CD4-positive, alpha-beta T cell (primary cell): ENCODE measurements around the gene VDAC2. TPM values are rescaled to one million over a fixed set of nuclear protein-coding genes. Genes with fewer than 3 reads are reported as not detected.

Source experiments
- ATAC-seq: fragments of 200-7000 bp; cut with Tn5 transposase; one replicate; pipeline ENCODE4 v1.10.0; 2022; ENCODE audit warnings: mild to moderate bottlenecking; ENCODE audit not compliant: poor library complexity
- CTCF ChIA-PET: fragments of 350-600 bp; sonication (Branson Sonifier 250); formaldehyde crosslinking; loops from one replicate; lab custom pipeline; 2021; ENCODE audit warnings: antibody characterized with exemption, inconsistent platforms; lab: Charles Lee
- POLR2A ChIA-PET: fragments of 350-600 bp; sonication (Branson Sonifier 250); formaldehyde crosslinking; loops from one replicate; lab custom pipeline; 2021; ENCODE audit warnings: antibody characterized with exemption, inconsistent platforms; lab: Charles Lee
- DNase-seq, 14 experiments: peaks; one replicate each; pipeline ENCODE4 v3.0.0-alpha.2; 2013 to 2020; ENCODE audit warnings: mixed read lengths in 2 of 14
- H3K27ac ChIP-seq, 2 donors: one replicate each; pipeline versions ENCODE4 v1.5.1 to v1.7.0; 2013; ENCODE audit warnings: low read length in 2 of 2, low read depth in 1 of 2, mild to moderate bottlenecking in 1 of 2
- H3K27me3 ChIP-seq, 2 experiments: 1 replicate in 1 of 2; 2 replicates in 1 of 2; pipeline versions ENCODE4 v1.6.1 to v1.7.0; 2013; ENCODE audit warnings: low read length in 2 of 2, control low read depth in 1 of 2, mild to moderate bottlenecking in 1 of 2, moderate library complexity in 1 of 2; ENCODE audit not compliant: insufficient read depth in 2 of 2, control insufficient read depth in 1 of 2
- H3K36me3 ChIP-seq: one replicate; pipeline ENCODE4 v1.6.1; 2013; ENCODE audit warnings: low read length, control low read depth; ENCODE audit not compliant: insufficient read depth
- H3K4me1 ChIP-seq: one replicate; pipeline ENCODE4 v1.6.1; 2013; ENCODE audit warnings: low read length, control low read depth; ENCODE audit not compliant: insufficient read depth
- H3K4me3 ChIP-seq: one replicate; pipeline ENCODE4 v1.5.1; 2013; ENCODE audit warnings: mild to moderate bottlenecking, low read length, moderate library complexity
- H3K9me3 ChIP-seq, 2 experiments: 1 replicate in 1 of 2; 2 replicates in 1 of 2; pipeline versions ENCODE4 v1.6.1 to v1.7.0; 2013; ENCODE audit warnings: low read length in 2 of 2, mild to moderate bottlenecking in 2 of 2, control low read depth in 1 of 2, moderate library complexity in 1 of 2; ENCODE audit not compliant: control insufficient read depth in 1 of 2, insufficient read depth in 1 of 2
- H3K27ac Mint-ChIP-seq: one replicate; pipeline ENCODE4 v1.8.0; 2020; ENCODE audit warnings: mixed read lengths
- H3K27me3 Mint-ChIP-seq: one replicate; pipeline ENCODE4 v1.8.0; 2021; ENCODE audit warnings: mixed read lengths
- H3K36me3 Mint-ChIP-seq: one replicate; pipeline ENCODE4 v1.8.0; 2021; ENCODE audit warnings: low read depth, mixed read lengths
- H3K4me1 Mint-ChIP-seq: one replicate; pipeline ENCODE4 v1.8.0; 2021; ENCODE audit warnings: low read depth, mixed read lengths
- H3K4me3 Mint-ChIP-seq: one replicate; pipeline ENCODE4 v1.8.0; 2020; ENCODE audit warnings: mild to moderate bottlenecking, mixed read lengths
- H3K9me3 Mint-ChIP-seq: one replicate; pipeline ENCODE4 v1.8.0; 2020; ENCODE audit warnings: mixed read lengths
- intact Hi-C, 2 experiments: fragments of 100-400 bp; cut with DNase I in 1 of 2; cut with micrococcal nuclease in 1 of 2; formaldehyde crosslinking; loops; one replicate each; pipeline versions ENCODE4 v1.15.1 to v1.9.0; 2023 to 2025; cut with DNase I, micrococcal nuclease
- total RNA-seq, 174 experiments: library from RNA in 2 of 174; stranded (reverse) in 2 of 174; gene quantifications; one replicate each; pipeline ENCODE4 v1.2.3 and lab custom pipeline; 2021 to 2026
- TF ChIP-seq, protein P1 (sequence below): fragments of 200-600 bp; IDR thresholded peaks from one replicate; pipeline ENCODE4 v1.8.0; 2022; ENCODE audit warnings: antibody characterized with exemption, mild to moderate bottlenecking

The VDAC2 gene
- total RNA-seq, 2 experiments from 2014 or later, result 141 to 147 TPM

GRCh38 chr10:75272896-75273295 is 62.3 kb downstream of the VDAC2 start:
- no peak overlapping the region for H3K4me3 ChIP-seq
- ATAC-seq (no peak), DNase-seq (no peak)
- H3K4me1 Mint-ChIP-seq, result no peaks in the 10 kb centered on the region
- peaks cover 4% of the 10 kb centered on the region for H3K27me3 Mint-ChIP-seq
- CTCF ChIA-PET, result no interaction called here
- no peak overlapping the region for H3K27ac ChIP-seq
- H3K9me3 Mint-ChIP-seq, result no peaks in the 10 kb centered on the region
- H3K4me3 Mint-ChIP-seq, result no peak overlapping the region
- peaks cover 0 to 8% of the 10 kb centered on the region in 2 experiments for H3K27me3 ChIP-seq
- no peaks in the 10 kb centered on the region for H3K4me1 ChIP-seq
- intact Hi-C loops, result no loop called here
- TF ChIP-seq, protein P1, sequence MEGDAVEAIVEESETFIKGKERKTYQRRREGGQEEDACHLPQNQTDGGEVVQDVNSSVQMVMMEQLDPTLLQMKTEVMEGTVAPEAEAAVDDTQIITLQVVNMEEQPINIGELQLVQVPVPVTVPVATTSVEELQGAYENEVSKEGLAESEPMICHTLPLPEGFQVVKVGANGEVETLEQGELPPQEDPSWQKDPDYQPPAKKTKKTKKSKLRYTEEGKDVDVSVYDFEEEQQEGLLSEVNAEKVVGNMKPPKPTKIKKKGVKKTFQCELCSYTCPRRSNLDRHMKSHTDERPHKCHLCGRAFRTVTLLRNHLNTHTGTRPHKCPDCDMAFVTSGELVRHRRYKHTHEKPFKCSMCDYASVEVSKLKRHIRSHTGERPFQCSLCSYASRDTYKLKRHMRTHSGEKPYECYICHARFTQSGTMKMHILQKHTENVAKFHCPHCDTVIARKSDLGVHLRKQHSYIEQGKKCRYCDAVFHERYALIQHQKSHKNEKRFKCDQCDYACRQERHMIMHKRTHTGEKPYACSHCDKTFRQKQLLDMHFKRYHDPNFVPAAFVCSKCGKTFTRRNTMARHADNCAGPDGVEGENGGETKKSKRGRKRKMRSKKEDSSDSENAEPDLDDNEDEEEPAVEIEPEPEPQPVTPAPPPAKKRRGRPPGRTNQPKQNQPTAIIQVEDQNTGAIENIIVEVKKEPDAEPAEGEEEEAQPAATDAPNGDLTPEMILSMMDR, result no peak
- H3K9me3 ChIP-seq, result peaks cover 0 to 8% of the 10 kb centered on the region in 2 experiments
- H3K36me3 ChIP-seq, result no peaks in the 10 kb centered on the region
- POLR2A ChIA-PET, result no interaction called here
- H3K36me3 Mint-ChIP-seq, result no peaks in the 10 kb centered on the region
- no peak overlapping the region for H3K27ac Mint-ChIP-seq

- no peak overlapping the region for H3K4me3 Mint-ChIP-seq
Measured at GRCh38 chr10:75276069-75276872, 65.7 kb downstream of the VDAC2 start.

DNA sequence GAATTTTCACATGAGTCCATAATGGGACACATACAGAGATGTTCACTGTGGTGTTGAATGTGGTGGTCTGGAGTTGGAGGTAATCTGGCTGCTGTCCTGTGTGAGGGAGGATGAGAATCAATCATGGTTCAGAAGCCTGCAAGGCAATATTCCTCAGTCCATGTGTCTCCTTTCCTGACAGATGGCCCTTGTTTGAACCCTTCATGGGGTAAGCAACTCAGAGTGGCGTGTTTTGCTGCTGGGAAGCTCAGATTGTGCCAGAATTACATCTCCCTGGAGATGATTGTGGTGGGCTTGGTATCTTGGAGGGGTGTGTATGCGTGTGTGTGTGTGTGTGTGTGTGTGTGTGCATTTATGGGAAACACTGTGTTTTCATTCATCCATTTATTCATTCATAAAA is 69.6 kb downstream of the VDAC2 start:
- Mint-ChIP-seq H3K27me3 (peaks cover 57% of the 10 kb centered on the region), H3K36me3 (no peaks in the 10 kb centered on the region), H3K4me1 (no peaks in the 10 kb centered on the region), H3K4me3 (no peak overlapping the region), H3K9me3 (no peaks in the 10 kb centered on the region), H3K27ac (no peak overlapping the region)
- intact Hi-C loops, result no loop called here
- CTCF ChIA-PET, result no interaction called here
- Histone ChIP-seq H3K4me1 (no peaks in the 10 kb centered on the region), H3K27me3 (peaks cover 0 to 16% of the 10 kb centered on the region in 2 experiments), H3K4me3 (no peak overlapping the region), H3K27ac (no peak overlapping the region), H3K9me3 (peaks cover 0 to 8% of the 10 kb centered on the region in 2 experiments), H3K36me3 (no peaks in the 10 kb centered on the region)
- TF ChIP-seq, protein P1, result no peak
- POLR2A ChIA-PET, result no interaction called here
- ATAC-seq (no peak), DNase-seq (no peak)

More at GRCh38 chr10:75276069-75276872, 65.7 kb downstream of the VDAC2 start:
- ATAC-seq (no peak), DNase-seq (no peak)
- Histone ChIP-seq H3K27me3 (peaks cover 0 to 12% of the 10 kb centered on the region in 2 experiments), H3K9me3 (peaks cover 0 to 8% of the 10 kb centered on the region in 2 experiments), H3K36me3 (no peaks in the 10 kb centered on the region), H3K4me3 (no peak overlapping the region), H3K27ac (no peak overlapping the region), H3K4me1 (no peaks in the 10 kb centered on the region)
- Mint-ChIP-seq H3K9me3 (no peaks in the 10 kb centered on the region), H3K27ac (no peak overlapping the region), H3K36me3 (no peaks in the 10 kb centered on the region), H3K4me1 (no peaks in the 10 kb centered on the region), H3K27me3 (peaks cover 18% of the 10 kb centered on the region)
- TF ChIP-seq, protein P1, result no peak
- intact Hi-C loops, result no loop called here
- ChIA-PET CTCF (no interaction called here), POLR2A (no interaction called here)

Other genes starting within 250 kb of the VDAC2 start
- 10 to 100 TPM; 34.1 to 37.4 TPM for gene SAMD8, start 99.1 kb upstream of the VDAC2 start, total RNA-seq
- gene COMTD1, start 25.2 kb downstream of the VDAC2 start, total RNA-seq, result 10 to 100 TPM in 1 of 2 experiments, 1 to 10 TPM in 1; 9.5 to 10.5 TPM
- under 1 TPM; 0.38 to 0.47 TPM for gene ZNF503, start 191.0 kb downstream of the VDAC2 start, total RNA-seq
- gene LRMDA, start 220.8 kb downstream of the VDAC2 start, total RNA-seq, result not detected